Testis (tissue), 3 donors: ENCODE data around the gene APBB3. TPM values are rescaled to one million over a fixed set of nuclear protein-coding genes. Genes with fewer than 3 reads are reported as not detected.
"Not testable (repeated sequence)": the region's sequence is repeated elsewhere in the genome, so short reads cannot be mapped to it uniquely, and the experiment has no call there.

ENCODE experiments used
- DNase-seq: peaks from one replicate; pipeline ENCODE4 v3.0.0-alpha.2; 2019
- H3K27ac ChIP-seq, 2 donors: fragments of 200-600 bp; sonication (generic); one replicate each; pipeline ENCODE4 v1.5.1; 2019
- H3K27me3 ChIP-seq: fragments of 200-600 bp; sonication (generic); one replicate; pipeline ENCODE4 v1.5.1; 2019
- H3K36me3 ChIP-seq: fragments of 200-600 bp; sonication (generic); one replicate; pipeline ENCODE4 v1.5.1; 2017; ENCODE audit warnings: low read depth; ENCODE audit errors: missing control alignments
- H3K4me1 ChIP-seq: fragments of 200-600 bp; sonication (generic); one replicate; pipeline ENCODE4 v1.5.1; 2019
- H3K4me3 ChIP-seq, 2 donors: fragments of 200-600 bp; sonication (generic); one replicate each; pipeline ENCODE4 v1.5.1; 2017 to 2019
- H3K9me3 ChIP-seq: fragments of 200-600 bp; sonication (generic); one replicate; pipeline ENCODE4 v1.5.1; 2017
- CTCF ChIP-seq, 3 experiments: fragments of 450-650 bp in 2 of 3; fragments of 200-600 bp in 1 of 3; sonication (generic) in 1 of 3; IDR thresholded peaks; one replicate each; pipeline ENCODE4 v1.5.1; 2016 to 2019; ENCODE audit warnings: antibody characterized with exemption in 3 of 3, mild to moderate bottlenecking in 2 of 3, moderate library complexity in 1 of 3
- POLR2A ChIP-seq: fragments of 450-650 bp; IDR thresholded peaks from one replicate; pipeline ENCODE4 v1.6.1; 2017; ENCODE audit warnings: antibody characterized with exemption, mild to moderate bottlenecking, moderate library complexity
- WGBS, 2 donors: methylation state at CpG; one replicate each; pipeline ENCODE4 v1.1.5; 2018; 5-methylcytosine and 5-hydroxymethylcytosine counted together
- intact Hi-C: fragments of 100-400 bp; cut with DNase I; formaldehyde crosslinking; loops from one replicate; pipeline ENCODE4 v1.15.1; 2023; ENCODE audit warnings: low total_unique reads
- polyA plus RNA-seq: library from polyadenylated mRNA; stranded (reverse); fragments of 350-450 nt; fragmentation: Illumina TruSeq; extraction: RNeasy Lipid Tissue Mini Kit (QIAGEN cat#74804); gene quantifications from one replicate; pipeline ENCODE4 v1.2.3, GENCODE V29; 2014; ENCODE audit warnings: low read depth, low replicate concordance; ENCODE audit not compliant: insufficient read depth
- total RNA-seq, 2 donors: library from RNA; depleted of rRNA; stranded (reverse); fragments of >200 nt; gene quantifications; one replicate each; pipeline ENCODE4 v1.2.3, GENCODE V29; 2016

APBB3 gene
- total and polyA plus RNA-seq, 3 donors from 2014 or later = 73.1 to 129 (median 122) TPM

DNA sequence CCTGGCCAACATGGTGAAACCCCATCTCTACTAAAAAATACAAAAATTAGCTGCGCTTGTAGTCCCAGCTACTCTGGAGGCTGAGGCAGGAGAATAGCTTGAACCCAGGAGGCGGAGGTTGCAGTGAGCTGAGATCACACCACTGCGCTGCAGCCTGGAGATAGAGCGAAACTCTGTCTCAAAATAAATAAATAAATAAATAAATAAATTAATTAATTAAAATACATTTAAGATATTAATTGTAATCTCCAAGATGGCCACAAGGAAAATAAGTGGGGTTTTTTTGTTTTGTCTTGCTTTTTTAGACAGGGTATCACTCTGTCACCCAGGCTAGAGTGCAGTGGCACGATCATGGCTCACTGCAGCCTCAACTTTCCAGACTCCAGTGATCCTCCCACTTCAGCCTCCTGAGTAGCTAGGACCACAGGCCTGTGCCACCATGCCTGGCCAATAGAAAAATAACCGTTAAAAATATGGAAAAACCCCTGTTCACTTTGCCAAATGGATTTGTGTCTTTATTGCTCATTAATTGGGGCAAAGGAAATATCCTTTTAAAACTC lies 14.9 kb upstream of the APBB3 start:
- TF ChIP-seq CTCF (IDR thresholded peaks at IDR 0.05) = peak in 1 of 3 experiments; percentile 42
- WGBS, 2 donors = 93 to 95% methylated on average over 6 of the region's 6 CpGs

DNA sequence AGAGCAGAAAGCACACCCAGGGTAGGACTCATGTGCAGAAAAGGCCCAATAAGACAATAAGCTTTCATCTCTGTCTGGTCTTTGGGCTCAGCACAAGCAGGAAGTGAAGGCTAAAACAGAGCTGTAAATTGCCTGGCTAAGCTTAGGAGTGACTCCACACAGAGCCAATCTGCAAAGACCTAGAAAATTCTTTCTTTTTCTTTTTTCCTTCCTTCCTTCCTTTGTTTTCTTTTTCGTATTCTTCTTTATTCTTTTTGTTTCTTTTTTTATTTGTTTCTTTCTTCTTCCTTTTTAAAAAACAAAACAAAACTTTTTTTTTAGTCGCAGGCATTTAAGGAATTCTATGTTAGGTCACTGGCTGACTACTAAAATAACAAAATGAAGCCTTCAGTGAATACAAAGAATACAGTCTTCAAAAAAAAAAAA lies 12.4 kb upstream of the APBB3 start:
- Histone ChIP-seq H3K9me3 (no peaks in the 10 kb centered on the region), H3K27me3 (no peaks in the 10 kb centered on the region), H3K4me1 (peaks cover 51% of the 10 kb centered on the region), H3K36me3 (no peaks in the 10 kb centered on the region), H3K27ac (peak overlapping the region; percentile 52 to 84), H3K4me3 (no peak overlapping the region)
- intact Hi-C loops = no loop called here
- WGBS, 2 donors = 45 to 46% methylated on average over 2 of the region's 2 CpGs
- DNase-seq = no peak
- TF ChIP-seq POLR2A = no peak
- TF ChIP-seq CTCF (IDR thresholded peaks at IDR 0.05) = no peak

More for the DNA sequence above, 14.9 kb upstream of the APBB3 start:
- H3K27me3 ChIP-seq, DNase-seq, H3K27ac ChIP-seq, H3K4me3 ChIP-seq, H3K9me3 ChIP-seq, intact Hi-C loops, H3K36me3 ChIP-seq: not testable (repeated sequence)
- H3K4me1 ChIP-seq = peaks cover 28% of the 10 kb centered on the region

GRCh38 chr5:140575309-140575708 lies 10.9 kb upstream of the APBB3 start:
- Histone ChIP-seq H3K4me3 (no peak overlapping the region), H3K9me3 (no peaks in the 10 kb centered on the region), H3K27me3 (no peaks in the 10 kb centered on the region), H3K4me1 (peaks cover 63% of the 10 kb centered on the region), H3K27ac (peak overlapping the region; percentile 80 to 84), H3K36me3 (no peaks in the 10 kb centered on the region)
- DNase-seq = peak; percentile 81
- no peak for TF ChIP-seq POLR2A
- peak; percentile 37 to 54 (median 50) for TF ChIP-seq CTCF (IDR thresholded peaks at IDR 0.05)
- intact Hi-C loops = no loop called here
- 74 to 87% methylated on average over 6 to 8 of the region's 8 CpGs for WGBS, 2 donors

DNA sequence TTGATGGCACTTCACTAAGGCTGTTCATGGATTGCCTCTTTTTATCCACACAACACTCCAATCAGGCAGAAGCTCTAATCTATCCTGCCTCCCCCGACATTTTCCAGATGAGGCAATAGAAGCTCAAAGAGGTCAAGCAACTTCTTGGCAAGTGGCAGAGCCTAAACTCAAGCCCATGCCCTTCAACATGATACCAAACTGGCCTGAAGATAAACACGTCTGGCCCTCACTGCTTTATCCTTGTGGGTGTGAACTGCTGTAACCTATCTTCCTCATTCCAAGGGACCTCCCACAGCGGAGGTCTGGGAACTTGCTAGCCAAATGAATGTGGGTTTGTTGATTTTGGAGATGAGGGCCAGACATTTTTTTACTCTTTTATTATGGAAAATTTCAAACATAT lies 9.8 kb upstream of the APBB3 start:
- DNase-seq = peak; percentile 91
- Histone ChIP-seq H3K4me3 (no peak overlapping the region), H3K27me3 (no peaks in the 10 kb centered on the region), H3K9me3 (no peaks in the 10 kb centered on the region), H3K27ac (peak overlapping the region; percentile 80 to 84), H3K36me3 (no peaks in the 10 kb centered on the region), H3K4me1 (peaks cover 72% of the 10 kb centered on the region)
- TF ChIP-seq CTCF (IDR thresholded peaks at IDR 0.05) (no peak), POLR2A (no peak)
- 41 to 44% methylated on average over 3 of the region's 3 CpGs for WGBS, 2 donors
- intact Hi-C loops = no loop called here

DNA sequence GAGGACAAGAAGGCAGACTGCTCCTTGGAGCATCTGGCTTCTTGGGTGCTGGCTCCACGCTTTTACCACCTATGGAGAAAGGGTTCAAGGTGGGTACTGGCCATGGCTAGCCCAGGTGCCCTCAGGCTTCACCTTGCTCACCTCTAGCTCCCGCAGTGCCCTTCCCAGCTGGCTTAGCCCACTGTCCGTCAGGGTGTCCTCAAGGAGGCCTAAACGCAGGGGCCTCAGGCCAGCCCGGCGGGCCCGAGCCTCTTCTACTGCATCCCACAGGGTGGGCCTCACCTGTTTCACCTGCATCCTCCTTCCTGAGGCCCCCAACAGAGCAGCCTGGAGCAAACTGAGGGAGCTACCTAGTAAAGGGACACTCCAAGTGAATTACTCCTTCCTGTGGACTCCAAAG lies 9.3 kb upstream of the APBB3 start:
- WGBS, 2 donors = 80 to 82% methylated on average over 7 of the region's 7 CpGs
- no peaks in the 10 kb centered on the region for H3K27me3 ChIP-seq
- TF ChIP-seq POLR2A (no peak), CTCF (IDR thresholded peaks at IDR 0.05) (no peak)
- no peak overlapping the region for H3K4me3 ChIP-seq
- peak overlapping the region; percentile 80 to 84 for H3K27ac ChIP-seq
- no peak for DNase-seq
- peaks cover 77% of the 10 kb centered on the region for H3K4me1 ChIP-seq
- H3K36me3 ChIP-seq = no peaks in the 10 kb centered on the region
- intact Hi-C loops = no loop called here
- H3K9me3 ChIP-seq = no peaks in the 10 kb centered on the region
